Activated CD4-positive, alpha-beta T cell treated with anti-CD3 and anti-CD28 coated beads, Interleukin-2, amount 10 ng/mL, durations not matched to agents 24 days and 14 days (primary cell): ENCODE results near the gene OR2F1. TPM values are rescaled to one million over a fixed set of nuclear protein-coding genes. Genes with fewer than 3 reads are reported as not detected.

ENCODE experiments used
- DNase-seq: peaks from one replicate; pipeline ENCODE4 v3.0.0; 2022
- H3K27ac Mint-ChIP-seq: one replicate; pipeline ENCODE4 v1.8.0; 2022; ENCODE audit warnings: mild to moderate bottlenecking, mixed read lengths
- H3K27me3 Mint-ChIP-seq: one replicate; pipeline ENCODE4 v1.8.0; 2022; ENCODE audit warnings: mixed read lengths
- H3K36me3 Mint-ChIP-seq: one replicate; pipeline ENCODE4 v1.8.0; 2022; ENCODE audit warnings: low read depth, mild to moderate bottlenecking, mixed read lengths
- H3K4me1 Mint-ChIP-seq: one replicate; pipeline ENCODE4 v1.8.0; 2021; ENCODE audit warnings: mixed read lengths
- H3K4me3 Mint-ChIP-seq: one replicate; pipeline ENCODE4 v1.8.0; 2022; ENCODE audit warnings: mild to moderate bottlenecking, moderate library complexity, mixed read lengths
- H3K9me3 Mint-ChIP-seq: one replicate; pipeline ENCODE4 v1.8.0; 2021; ENCODE audit warnings: mixed read lengths
- intact Hi-C: fragments of 100-400 bp; cut with micrococcal nuclease; formaldehyde crosslinking; loops from one replicate; pipeline ENCODE4 v1.15.1; 2023
- total RNA-seq: library from RNA; stranded (reverse); gene quantifications from 2 replicates; pipeline ENCODE4 v1.2.3, GENCODE V29; 2022

OR2F1 gene
- total RNA-seq, 1 donor from 2014 or later: not detected

- intact Hi-C loops: no loop called here
- Mint-ChIP-seq H3K27me3 (peaks cover 2% of the 10 kb centered on the region), H3K9me3 (no peaks in the 10 kb centered on the region), H3K27ac (no peak within 1 kb of the TSS), H3K36me3 (no peaks in the 10 kb centered on the region), H3K4me1 (peaks cover 12% of the 10 kb centered on the region), H3K4me3 (no peak within 1 kb of the TSS)
- no peak for DNase-seq
Measured at GRCh38 chr7:143934526-143935325, 19.9 kb upstream of the OR2F1 start, which contains the start of gene OR2F2. TSS of gene OR2F2 (plus strand) at chr7:143935233. CDS start at chr7:143935233, 0 bp downstream.

- no peak overlapping the region for H3K4me3 Mint-ChIP-seq
- H3K27ac Mint-ChIP-seq: no peak overlapping the region
- intact Hi-C loops: no loop called here
- H3K36me3 Mint-ChIP-seq: no peaks in the 10 kb centered on the region
- peaks cover 2% of the 10 kb centered on the region for H3K27me3 Mint-ChIP-seq
- no peaks in the 10 kb centered on the region for H3K9me3 Mint-ChIP-seq
- H3K4me1 Mint-ChIP-seq: peaks cover 8% of the 10 kb centered on the region
- DNase-seq: no peak
Measured at GRCh38 chr7:143936087-143937009, 18.3 kb upstream of the OR2F1 start.

DNA sequence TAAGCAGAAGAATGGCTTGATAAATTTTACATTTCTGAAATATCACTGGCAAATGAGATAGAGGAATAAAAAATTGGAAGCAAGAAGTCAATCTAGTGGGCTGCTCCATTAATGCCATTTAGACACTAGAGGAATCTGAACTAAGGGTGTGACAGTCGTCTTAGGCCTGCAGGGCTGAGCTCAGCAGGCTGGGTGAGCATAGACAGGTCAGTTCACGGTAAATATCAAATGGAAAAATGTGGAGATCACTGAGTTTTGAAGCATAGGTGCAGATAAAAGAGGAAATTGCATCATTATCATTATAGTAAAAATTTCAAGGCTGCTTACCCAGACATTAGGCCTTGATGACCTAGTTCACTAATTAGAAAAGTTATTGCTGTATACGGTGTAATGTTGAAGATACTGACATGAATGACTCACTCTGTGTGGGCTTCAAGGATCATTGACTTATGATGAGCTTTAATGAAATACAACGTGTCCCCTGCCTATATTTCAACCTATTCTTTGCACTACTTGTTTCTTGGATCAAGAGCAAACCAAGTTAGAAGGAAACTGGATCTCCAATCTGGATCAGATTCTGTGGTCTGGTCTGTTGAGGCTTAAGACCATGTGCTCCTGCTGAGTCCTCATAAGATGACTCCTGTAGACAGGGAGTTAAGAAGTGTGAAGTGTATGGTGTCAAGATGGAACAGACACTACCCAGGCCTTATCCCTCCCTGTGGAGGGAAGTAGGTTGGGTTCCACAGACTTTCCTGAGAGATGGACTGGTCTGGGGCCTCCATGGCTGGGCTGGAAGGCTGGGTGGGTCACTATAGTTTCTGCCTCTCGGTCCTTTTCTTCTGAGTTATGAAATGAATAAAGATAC is 16.0 kb upstream of the OR2F1 start:
- no peak overlapping the region for H3K27ac Mint-ChIP-seq
- H3K4me1 Mint-ChIP-seq: no peaks in the 10 kb centered on the region
- peaks cover 7% of the 10 kb centered on the region for H3K27me3 Mint-ChIP-seq
- no peaks in the 10 kb centered on the region for H3K9me3 Mint-ChIP-seq
- DNase-seq: no peak
- intact Hi-C loops: no loop called here
- no peaks in the 10 kb centered on the region for H3K36me3 Mint-ChIP-seq
- H3K4me3 Mint-ChIP-seq: no peak overlapping the region

- Mint-ChIP-seq H3K9me3 (no peaks in the 10 kb centered on the region), H3K27me3 (peaks cover 21% of the 10 kb centered on the region), H3K4me3 (no peak overlapping the region), H3K27ac (no peak overlapping the region), H3K36me3 (no peaks in the 10 kb centered on the region), H3K4me1 (no peaks in the 10 kb centered on the region)
- intact Hi-C loops: no loop called here
- no peak for DNase-seq
Measured at GRCh38 chr7:143945423-143945822, 9.2 kb upstream of the OR2F1 start.

DNA sequence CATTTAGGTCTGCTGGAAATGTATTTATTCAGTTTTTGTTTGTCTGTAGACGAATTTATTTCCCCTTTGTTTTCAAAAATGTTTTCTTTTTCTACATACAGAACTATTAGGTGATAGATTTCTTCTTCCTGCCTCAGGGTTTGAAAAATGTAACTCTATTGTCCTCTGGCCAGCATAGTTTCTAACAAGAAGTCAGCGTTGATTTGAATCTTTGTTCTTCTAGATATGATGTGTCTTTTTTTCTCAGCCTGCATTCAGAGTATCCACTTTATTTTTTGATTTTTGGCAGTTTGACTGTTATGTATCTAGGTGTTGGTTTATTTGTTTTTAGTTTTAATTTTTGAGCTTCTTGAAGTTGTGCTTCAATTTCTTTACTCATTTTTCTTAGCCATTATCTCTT is 7.5 kb upstream of the OR2F1 start:
- peaks cover 19% of the 10 kb centered on the region for H3K27me3 Mint-ChIP-seq
- H3K9me3 Mint-ChIP-seq: no peaks in the 10 kb centered on the region
- H3K27ac Mint-ChIP-seq: no peak overlapping the region
- intact Hi-C loops: no loop called here
- no peak for DNase-seq
- H3K4me3 Mint-ChIP-seq: no peak overlapping the region
- H3K36me3 Mint-ChIP-seq: no peaks in the 10 kb centered on the region
- no peaks in the 10 kb centered on the region for H3K4me1 Mint-ChIP-seq

DNA sequence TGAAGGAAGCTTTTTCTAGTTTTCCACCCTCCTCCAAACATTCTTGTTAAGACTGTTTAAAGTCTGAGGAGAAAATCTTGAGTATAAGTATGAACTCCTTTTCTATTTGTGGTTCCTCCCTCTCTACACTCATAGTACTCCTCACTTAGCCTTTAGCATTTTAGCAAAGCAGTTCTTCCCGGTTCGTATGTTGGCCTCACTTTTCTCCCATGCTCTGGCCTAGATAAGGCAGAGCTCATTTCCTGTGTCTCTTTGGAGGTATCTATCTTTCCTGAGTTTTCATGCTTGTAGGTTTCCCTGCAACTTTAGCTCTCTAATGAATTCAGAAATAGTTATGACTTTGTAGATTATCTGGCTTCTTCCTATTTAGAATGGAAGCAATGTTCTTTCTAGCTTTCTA is 5.9 kb upstream of the OR2F1 start:
- Mint-ChIP-seq H3K4me1 (no peaks in the 10 kb centered on the region), H3K9me3 (no peaks in the 10 kb centered on the region), H3K27me3 (peaks cover 21% of the 10 kb centered on the region), H3K4me3 (no peak overlapping the region), H3K27ac (no peak overlapping the region), H3K36me3 (no peaks in the 10 kb centered on the region)
- intact Hi-C loops: no loop called here
- DNase-seq: no peak

DNA sequence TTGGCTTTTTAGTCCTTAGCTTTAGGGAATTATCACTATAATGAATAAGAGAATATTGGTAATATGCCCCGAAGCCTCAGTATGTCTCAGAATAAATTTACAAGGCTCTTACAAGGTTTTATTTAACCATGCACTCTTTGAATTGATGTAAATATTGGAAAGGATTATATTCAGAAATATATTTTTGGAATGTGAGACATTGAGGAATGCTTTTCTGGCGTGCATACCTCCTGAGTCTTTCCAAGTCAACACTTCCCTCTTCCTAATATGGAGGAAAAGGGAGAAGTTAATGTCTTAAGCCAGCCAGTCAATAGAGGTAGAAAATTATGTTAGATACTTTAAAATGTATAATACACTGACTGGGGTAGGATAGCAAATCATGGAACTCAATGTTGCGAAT is 1.2 kb upstream of the OR2F1 start:
- intact Hi-C loops: no loop called here
- peaks cover 26% of the 10 kb centered on the region for H3K27me3 Mint-ChIP-seq
- no peaks in the 10 kb centered on the region for H3K36me3 Mint-ChIP-seq
- H3K9me3 Mint-ChIP-seq: no peaks in the 10 kb centered on the region
- no peak for DNase-seq
- H3K4me3 Mint-ChIP-seq: no peak overlapping the region
- no peaks in the 10 kb centered on the region for H3K4me1 Mint-ChIP-seq
- no peak overlapping the region for H3K27ac Mint-ChIP-seq

GRCh38 chr7:143954135-143954534 is 509 bp upstream of the OR2F1 start:
- no peaks in the 10 kb centered on the region for H3K9me3 Mint-ChIP-seq
- H3K36me3 Mint-ChIP-seq: no peaks in the 10 kb centered on the region
- H3K27me3 Mint-ChIP-seq: peaks cover 25% of the 10 kb centered on the region
- H3K4me1 Mint-ChIP-seq: no peaks in the 10 kb centered on the region
- DNase-seq: no peak
- H3K27ac Mint-ChIP-seq: no peak overlapping the region
- no peak overlapping the region for H3K4me3 Mint-ChIP-seq
- intact Hi-C loops: no loop called here

- DNase-seq: no peak
- Mint-ChIP-seq H3K27me3 (peaks cover 19% of the 10 kb centered on the region), H3K27ac (no peak overlapping the region), H3K36me3 (no peaks in the 10 kb centered on the region), H3K4me1 (no peaks in the 10 kb centered on the region), H3K9me3 (no peaks in the 10 kb centered on the region), H3K4me3 (no peak overlapping the region)
- intact Hi-C loops: no loop called here
Measured at GRCh38 chr7:143958781-143959180, 4.1 kb downstream of the OR2F1 start.

DNA sequence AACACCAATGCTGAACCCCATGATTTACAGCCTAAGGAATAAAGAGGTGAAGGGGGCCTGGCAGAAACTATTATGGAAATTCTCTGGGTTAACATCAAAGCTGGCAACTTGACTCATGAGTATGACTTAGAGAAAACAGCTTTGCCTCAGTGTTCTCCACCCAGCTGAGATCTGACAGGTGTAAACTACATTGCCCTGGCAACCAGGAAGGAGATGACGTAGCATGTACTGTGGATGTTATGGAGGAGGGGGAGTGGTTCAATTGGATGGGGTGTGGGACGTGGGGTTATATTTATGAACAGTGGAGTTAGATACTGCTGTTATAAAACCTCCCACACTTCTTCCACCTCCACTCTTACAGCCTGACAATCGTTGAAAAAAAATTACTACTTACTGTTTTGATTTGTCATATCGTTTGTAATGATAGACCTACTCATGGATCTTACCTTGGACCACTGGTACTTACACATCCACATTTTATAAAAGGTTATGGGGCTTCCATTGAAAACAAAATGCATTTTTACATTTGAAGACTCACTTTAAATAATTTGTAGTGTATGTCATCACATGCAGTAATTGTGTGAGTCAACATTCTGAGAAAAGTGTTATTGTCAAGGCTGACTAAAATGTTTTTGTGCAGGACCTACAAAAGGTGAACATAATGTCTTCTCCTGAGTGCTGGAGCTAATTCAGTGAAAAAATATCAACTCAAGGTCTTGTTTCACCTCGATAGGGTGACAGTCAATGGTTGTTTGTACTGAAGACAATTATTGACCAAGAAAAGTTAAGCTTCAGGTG is 6.4 kb downstream of the OR2F1 start:
- intact Hi-C loops: no loop called here
- Mint-ChIP-seq H3K27me3 (peaks cover 18% of the 10 kb centered on the region), H3K9me3 (no peaks in the 10 kb centered on the region), H3K27ac (no peak overlapping the region), H3K4me3 (no peak overlapping the region), H3K4me1 (no peaks in the 10 kb centered on the region), H3K36me3 (no peaks in the 10 kb centered on the region)
- no peak for DNase-seq

DNA sequence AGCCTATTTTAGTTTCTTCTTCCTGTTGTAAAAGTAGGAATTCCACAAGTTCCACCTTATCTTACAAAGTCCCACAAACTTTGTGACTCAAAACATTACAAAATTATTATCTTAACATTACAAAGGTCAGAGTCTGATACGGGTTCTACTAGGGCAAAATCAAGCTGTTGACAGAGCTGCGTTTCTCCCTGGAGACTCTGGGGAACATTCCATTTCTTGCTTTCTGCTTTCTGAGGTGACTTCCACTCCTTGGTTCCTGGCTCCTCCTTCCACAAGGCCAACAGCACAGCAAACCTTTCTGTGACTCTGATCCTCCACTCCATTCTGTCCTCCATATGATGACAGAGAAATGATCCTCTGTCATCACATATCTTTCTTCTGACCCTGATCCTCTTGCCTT is 10.6 kb downstream of the OR2F1 start:
- no peak for DNase-seq
- H3K36me3 Mint-ChIP-seq: no peaks in the 10 kb centered on the region
- H3K9me3 Mint-ChIP-seq: no peaks in the 10 kb centered on the region
- intact Hi-C loops: no loop called here
- no peak overlapping the region for H3K4me3 Mint-ChIP-seq
- no peak overlapping the region for H3K27ac Mint-ChIP-seq
- peaks cover 2% of the 10 kb centered on the region for H3K27me3 Mint-ChIP-seq
- H3K4me1 Mint-ChIP-seq: no peaks in the 10 kb centered on the region

DNA sequence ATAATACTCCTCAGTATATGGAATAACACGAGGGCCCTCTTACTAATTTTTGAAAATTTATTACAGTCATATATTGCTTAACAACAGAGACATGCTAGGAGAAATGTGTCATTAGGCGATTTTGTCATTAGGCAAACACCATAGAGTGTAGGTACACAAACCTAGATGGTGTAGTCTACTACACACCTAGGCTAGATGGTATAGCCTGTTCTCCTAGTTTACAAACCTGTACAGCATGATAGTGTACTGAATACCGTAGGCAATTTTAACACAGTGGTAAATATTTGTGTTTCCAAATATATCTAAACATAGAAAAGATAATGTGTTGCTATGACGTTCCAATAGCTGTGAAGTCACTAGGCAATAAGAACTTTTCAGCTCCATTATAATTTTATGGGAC is 12.8 kb downstream of the OR2F1 start:
- Mint-ChIP-seq H3K4me3 (no peak overlapping the region), H3K27me3 (peaks cover 2% of the 10 kb centered on the region), H3K36me3 (no peaks in the 10 kb centered on the region), H3K9me3 (no peaks in the 10 kb centered on the region), H3K4me1 (no peaks in the 10 kb centered on the region), H3K27ac (no peak overlapping the region)
- intact Hi-C loops: no loop called here
- DNase-seq: no peak

DNA sequence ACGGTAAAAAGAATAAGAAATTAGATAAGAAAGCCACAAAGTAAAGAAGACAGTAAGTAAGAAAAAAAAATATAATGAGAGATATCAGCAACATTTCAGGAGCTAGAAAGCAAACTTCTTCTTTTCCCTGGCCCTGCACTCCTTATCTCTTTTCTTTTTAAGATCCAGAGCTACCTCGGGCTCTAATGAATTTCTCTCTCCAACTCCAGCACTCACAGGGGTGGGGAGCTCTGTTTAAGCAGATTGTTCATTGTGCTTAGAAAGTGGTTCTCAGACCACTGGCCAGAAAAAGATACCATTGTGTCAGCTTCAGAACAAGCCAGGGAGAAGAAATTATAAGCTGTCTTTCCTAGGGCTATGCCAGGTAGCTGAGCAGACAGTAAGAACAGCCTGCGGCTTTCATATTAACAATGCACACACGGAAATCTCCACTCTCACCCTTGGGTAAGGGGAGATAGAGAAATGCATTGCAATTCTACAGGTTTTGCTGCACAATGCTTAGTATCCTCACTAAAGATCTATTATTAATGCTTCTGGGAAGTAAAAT is 19.3 kb downstream of the OR2F1 start:
- Mint-ChIP-seq H3K9me3 (no peaks in the 10 kb centered on the region), H3K4me1 (no peaks in the 10 kb centered on the region), H3K27me3 (peaks cover 8% of the 10 kb centered on the region), H3K27ac (no peak overlapping the region), H3K36me3 (no peaks in the 10 kb centered on the region), H3K4me3 (no peak overlapping the region)
- DNase-seq: no peak
- intact Hi-C loops: no loop called here
